Hematopoietic multipotent progenitor cell treated with erythropoietin and hydrocortisone succinate and interleukin-3 and kit ligand, for 8 days (in vitro differentiated cells): Measurements from ENCODE around the gene SEMA5A.

Experiments used
- DNase-seq: peaks from one replicate; pipeline ENCODE4 v3.0.0-alpha.2; 2015

The SEMA5A gene

DNA sequence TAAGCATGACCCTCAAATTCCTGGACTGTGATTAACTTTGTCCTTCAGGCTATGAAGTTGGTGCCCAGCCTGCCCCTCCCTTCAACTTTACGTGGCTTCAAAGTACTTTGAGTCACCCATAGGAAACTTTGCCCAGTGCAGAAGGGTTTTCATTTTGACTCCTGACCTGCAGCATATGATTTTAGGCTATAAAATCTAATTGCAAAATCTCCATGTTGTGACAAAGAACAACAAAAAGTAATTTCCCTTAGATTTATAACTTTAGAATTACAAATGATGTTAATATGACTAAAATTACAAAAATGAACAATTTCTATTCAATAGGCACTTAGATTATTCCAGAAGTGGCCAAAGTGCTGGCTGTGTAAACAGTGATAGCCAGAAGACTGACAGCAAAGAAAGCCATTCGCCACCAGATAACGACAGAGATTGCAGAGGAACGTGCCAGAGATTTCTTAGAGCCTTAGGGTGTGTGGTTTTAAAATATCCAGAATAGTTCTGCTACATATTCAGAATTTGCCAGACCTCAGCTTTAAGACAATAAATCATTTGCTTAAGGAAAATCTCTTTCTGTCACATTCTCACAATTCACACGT lies 197.4 kb downstream of the SEMA5A start:
- no peak for DNase-seq

DNA sequence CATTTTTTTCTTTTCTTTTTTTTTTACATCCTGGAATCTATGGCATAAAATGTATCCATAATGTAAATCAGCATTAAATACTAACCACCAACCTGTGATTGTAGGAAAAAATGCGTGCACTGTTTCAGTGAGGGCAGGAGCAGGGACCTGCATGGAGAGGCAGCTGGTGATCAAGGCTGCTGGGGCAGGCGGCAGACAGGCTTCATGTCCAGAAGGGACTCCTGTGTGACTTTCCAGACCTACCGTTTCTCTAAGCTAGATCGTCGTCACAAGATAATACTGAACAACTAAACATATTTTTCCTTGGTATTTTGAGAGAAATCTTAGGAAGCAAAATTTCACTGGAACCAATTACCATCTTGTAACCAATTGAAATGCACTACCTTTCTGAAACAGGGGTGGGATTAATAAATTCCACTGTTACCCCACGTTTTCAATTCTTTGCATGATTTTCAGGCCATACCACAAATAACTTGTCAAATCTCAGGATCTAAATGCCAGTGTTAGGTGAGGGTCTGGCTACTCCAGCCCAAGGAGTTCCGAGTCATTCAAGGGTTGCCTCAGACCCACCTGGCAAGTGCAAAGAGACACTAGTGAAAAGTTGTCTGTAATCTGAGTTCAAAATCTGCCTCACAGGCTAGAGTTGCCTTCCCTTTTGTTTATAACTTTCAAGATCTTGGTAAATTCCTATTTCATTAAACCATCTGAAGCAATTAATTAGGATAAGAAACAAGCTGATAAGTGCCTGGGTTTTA lies 198.2 kb downstream of the SEMA5A start:
- DNase-seq: no peak

DNA sequence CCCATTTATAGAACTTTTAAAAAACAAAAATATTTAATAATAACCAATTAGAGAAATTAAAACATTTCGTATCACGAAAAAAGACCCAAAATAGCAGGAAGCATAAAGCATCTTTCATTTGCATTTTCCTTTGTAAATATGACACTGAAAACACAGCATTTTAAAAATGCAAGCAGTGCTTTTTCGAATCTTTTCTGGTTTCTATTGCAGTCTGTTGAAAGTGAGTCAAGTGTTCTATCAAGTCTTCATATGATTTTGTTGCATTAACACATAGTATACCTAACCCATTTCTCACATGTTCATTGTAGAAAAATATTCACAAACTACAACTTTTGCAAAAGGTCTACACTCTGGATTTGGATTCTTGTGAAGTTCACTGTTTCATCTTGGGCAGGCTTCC lies 198.8 kb downstream of the SEMA5A start:
- no peak for DNase-seq

DNA sequence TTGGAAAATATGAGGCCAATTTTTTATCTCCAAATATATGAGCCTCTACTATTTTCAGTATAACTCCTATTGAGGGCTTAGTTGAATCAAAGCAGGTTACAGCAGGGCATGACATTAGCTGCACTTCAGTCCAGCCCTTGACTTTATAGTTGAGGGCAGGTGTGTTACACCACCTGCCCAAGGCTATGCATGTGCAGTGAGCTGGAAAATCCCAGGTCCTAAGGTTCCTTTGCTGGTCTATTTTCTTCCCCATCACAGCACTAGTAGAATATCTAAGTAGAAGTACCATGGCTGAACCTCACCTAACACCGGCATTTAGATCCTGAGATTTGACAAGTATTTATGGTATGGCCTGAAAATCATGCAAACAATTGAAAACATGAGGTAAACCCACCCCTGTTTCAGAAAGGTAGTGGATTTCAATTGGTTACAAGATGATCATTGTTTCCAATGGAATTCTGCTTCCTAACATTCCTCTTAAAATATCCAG lies 201.1 kb downstream of the SEMA5A start:
- DNase-seq: no peak

DNA sequence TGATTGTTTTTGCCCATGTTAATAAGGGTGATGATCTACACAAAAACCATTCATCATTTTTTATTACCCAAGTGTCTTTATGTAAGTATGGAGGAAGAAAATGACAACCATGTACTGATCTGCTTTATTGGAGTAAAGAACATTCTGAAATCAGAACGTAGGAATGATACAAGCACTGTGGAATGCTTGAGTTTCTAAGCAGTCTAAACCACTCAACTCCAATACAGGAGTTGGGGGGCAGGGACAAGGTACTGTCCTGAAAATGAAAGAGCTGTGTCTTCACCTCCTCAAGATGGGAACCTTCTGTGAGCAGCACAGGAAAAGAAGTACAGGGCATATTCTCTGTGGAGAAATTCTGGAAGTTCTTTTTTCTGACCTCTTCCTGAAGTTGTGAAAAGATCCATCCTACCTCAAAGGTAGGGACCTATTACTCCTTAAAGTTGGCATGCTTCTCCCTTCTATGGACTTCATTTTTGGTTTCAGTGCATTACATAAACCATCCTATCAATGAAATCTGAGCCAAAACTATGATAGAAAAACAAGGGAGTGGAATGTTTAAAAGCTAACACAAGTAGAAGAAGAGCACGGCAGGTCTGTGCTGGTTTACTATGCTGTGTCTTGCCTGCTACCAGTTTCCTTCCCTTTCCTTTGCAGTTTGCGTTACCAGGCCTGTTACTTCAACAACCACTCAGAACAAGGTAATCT lies 202.6 kb downstream of the SEMA5A start:
- DNase-seq: no peak

DNA sequence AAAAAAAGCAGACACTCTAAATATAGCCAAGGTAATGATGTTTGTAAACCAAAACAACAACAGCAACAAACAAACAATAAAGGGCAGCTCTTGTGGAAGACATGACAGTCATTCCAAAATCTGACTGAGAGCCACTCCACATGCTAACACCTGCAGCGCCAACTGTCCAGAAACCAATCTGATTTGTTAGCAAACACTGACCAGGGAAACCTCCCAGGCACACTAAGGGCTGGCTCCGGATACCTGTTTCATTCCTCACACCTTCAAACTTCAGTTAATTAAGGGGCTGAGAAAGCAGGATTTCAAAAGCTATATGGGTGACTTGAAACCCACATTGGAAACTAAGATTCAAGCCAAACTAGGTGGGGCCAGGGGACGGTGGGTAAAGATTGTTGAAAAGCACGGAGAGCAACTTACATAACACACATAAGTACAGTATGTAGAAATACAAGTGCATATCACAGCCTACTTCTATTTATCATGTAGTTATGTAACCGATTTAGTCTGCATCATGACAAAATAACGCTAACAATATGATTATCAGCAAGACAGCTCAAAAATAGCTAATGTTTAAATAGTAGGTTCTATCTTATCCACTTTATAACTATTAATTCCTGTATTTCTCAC lies 203.6 kb downstream of the SEMA5A start:
- DNase-seq: no peak

DNA sequence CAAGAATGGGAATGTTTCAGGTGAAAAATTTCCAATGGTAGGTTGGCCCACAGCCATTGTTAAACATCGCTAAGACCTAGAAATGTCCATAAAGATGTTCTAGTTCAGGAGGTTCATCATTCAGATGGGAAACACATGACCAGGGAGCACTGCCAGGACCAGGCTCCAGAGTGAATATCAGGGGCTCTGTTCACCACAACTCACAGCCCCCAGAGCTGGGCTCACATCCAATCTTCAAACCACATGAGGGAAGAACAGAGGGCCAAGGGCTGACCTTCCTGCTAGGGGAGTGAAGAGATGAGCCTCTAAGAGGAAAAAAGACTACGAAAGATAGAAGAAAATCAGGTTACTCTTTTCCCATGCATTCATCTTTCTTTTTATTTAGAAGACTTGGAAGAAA lies 205.8 kb downstream of the SEMA5A start:
- DNase-seq: no peak

DNA sequence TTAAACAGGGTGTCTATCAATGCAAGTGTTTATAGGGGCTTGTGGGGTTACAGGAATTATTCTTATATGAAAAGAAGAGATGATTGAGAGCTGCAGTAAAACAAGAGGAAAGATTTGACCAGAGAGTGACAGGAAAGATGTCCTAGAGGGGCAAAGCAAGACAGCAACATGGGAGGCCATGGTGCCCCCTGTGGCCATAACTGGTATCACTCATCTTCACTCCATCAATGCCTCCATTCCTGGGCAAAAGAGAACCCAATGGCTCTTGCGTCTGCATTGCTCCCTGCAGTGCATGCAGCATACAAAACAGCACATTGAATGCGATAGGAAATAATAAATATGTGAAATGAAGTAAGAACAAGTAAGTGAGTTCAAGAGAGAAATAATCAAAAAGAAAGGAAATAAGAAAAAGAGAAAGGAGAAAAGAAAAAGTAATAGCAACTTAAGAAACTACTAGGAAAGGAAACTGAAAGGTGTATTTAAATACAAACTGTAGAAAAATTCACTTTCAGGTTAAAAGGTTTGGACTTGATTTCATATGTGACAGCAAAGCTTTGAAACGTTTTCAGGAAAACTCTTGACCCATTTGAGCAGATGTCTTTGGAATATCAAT lies 206.6 kb downstream of the SEMA5A start:
- DNase-seq: peak; percentile 12

DNA sequence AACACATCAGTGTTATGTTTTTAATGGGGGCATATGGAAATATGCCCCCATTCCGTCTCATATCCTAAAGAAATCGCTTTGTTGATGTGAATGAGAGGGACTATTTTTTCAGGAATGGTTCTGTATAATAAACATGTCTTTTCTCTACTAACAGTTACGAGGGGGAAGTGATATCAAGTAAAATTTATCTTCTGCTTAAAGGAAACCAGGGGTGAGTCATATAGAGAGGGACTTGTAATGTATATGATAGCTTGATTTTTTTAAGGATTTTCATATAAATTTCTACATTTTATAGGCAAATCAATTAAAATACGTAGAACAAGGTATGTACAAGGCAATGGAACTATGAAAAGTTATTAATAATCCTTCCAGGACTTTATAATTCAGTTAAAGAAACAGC lies 207.1 kb downstream of the SEMA5A start:
- DNase-seq: no peak

DNA sequence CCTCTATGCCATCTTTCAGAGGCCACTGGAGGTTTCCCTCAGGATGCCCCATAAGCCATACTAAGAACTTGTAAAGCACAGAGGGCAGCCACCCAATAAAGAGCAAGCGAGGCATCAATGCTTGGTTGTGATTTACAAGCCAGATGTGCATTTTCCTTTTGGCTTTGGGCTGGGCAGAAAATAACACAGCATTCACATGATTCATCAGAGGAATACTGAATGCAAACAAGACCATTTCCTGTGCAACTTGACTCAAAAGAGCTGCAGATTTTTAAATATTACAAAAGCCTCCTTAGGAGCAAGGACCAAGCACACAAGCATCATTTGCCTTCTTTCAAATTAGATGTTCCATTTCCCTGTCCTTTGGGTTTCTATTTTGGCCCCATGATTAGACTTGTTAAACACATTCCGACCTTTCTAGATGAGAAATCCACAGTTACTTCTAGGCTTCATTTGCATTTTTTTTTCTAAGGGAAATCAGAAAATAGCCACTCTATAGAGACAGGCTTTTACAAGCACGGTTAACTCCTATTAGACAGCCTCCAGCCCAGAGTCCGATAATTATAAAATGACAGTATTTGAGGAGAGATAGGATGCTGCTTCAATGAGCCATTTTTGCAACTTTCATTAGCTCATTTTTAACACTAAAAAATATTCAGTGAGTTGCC lies 207.8 kb downstream of the SEMA5A start:
- no peak for DNase-seq

DNA sequence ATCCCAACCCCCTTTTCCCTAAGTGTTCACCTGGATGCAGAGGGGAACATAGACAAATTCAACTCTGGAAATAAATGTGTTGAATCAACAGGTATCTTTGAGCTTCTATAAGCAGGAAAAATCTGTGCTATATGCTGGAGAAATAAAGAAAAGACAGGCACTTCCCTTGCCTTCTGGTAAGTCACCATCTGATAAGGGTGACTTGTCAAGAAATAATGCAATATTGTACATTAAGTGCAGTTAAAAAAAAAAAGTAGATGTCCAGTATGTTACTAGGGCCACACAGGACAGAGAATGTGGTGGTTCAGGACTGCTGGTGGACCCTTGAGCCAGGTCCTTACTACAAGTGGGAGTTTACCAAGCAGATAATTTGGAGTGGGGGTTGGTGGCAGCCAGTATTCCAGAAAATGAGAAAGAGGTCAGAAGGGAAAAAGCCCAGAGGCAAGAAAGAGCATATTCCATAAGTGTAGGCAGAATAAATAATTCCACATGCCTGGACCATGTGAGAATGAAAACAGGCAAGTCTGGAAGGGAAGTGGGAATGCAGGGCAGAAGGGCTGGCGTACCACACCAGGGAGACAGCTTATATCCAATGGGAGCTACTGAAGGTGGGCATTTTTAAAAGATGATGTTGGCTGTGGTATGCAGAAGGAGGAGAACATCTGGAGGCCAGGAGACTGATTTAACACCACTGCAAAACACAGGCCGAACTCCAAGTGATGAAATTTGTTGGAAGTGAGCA lies 209.9 kb downstream of the SEMA5A start:
- no peak for DNase-seq

DNA sequence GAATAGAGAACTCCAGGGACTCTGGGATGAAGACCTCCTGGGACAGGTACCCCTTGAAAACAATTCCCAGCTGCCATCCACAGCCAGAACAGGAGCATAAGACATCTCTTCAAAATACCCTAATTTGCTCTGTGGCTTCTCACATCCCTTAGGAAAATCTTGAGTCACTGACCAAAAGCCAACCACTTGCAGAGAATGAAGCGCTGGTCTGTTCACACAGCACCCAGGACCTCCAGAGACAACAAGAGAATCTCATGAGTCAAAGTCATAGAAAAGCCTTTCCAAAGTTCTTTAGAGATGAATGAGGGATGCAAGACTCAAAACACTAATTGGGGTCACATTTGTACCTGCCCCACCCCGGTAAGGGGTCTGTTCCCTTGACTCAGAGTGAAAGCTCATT lies 210.6 kb downstream of the SEMA5A start:
- DNase-seq: no peak

DNA sequence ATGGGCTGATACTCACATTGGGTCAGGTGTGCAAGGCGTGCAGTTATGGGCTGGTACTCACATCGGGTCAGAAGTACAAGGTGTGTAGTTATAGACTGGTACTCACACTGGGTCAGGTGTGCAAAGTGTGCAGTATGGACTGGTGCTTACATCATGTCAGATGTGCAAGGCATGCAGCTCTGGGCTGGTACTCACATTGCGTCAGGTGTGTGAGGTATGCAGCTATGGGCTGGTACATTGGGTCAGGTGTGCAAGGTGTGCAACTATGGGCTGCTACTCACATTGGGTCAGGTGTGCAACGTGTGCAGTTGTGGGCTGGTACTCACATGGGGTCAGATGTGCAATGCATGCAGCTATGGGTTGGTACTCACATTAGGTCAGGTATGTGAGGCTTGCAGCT lies 213.8 kb downstream of the SEMA5A start:
- no peak for DNase-seq

DNA sequence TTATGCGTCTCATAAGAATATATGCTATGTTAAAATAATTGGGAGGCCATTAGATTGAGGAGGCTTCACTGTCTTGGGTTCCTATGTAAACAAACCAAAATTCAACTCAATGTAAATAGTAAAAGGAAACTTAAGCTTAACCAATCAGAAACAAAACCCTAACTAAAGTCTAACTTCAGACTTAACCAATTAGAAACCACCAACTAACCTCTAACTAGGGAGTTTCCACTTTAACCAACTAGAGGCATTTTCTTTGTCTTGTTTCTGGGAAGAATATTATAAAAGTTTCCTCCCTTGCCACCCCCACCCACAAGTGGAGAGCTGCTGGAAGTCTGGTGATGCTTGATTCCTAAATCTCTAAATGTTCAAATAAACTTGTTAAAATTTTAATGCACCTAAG lies 214.5 kb downstream of the SEMA5A start:
- DNase-seq: no peak

DNA sequence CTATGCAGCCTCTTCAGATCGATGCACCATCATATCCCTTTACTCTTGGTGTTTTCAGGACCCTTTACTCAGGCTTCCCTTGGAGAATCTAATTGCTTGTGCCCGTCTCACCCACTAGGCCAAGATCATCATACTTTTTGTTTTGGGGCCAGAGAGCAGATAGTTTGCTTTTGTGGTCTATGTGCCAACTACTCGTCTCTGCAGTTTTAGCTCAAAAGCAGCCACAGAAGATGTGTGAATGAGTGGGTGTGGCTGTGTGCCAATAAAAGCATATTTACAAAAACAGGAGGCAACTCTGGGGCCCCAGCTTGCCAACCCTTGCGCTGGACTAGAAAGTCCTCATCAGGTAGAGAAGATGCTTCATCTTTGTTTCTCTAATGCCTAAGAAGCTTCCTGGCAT lies 216.8 kb downstream of the SEMA5A start:
- DNase-seq: no peak

DNA sequence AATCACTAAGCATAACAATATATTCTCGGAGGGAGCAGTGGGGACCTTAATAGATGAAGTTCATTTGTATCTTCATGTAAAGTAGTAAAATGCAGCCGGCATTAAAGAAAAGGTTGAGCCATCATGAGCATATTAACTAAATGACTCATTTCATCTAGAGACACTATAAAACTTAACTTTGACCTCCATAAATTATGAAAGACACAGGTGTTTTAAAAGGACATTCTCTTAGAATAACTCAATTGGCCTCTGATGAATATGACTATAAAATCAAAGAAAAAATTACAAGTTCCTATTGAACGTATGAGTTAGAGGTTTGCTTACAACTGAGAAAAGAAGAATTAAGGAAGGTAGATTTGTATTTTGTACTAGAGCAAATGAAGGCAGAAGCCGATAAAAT lies 220.3 kb downstream of the SEMA5A start:
- no peak for DNase-seq

DNA sequence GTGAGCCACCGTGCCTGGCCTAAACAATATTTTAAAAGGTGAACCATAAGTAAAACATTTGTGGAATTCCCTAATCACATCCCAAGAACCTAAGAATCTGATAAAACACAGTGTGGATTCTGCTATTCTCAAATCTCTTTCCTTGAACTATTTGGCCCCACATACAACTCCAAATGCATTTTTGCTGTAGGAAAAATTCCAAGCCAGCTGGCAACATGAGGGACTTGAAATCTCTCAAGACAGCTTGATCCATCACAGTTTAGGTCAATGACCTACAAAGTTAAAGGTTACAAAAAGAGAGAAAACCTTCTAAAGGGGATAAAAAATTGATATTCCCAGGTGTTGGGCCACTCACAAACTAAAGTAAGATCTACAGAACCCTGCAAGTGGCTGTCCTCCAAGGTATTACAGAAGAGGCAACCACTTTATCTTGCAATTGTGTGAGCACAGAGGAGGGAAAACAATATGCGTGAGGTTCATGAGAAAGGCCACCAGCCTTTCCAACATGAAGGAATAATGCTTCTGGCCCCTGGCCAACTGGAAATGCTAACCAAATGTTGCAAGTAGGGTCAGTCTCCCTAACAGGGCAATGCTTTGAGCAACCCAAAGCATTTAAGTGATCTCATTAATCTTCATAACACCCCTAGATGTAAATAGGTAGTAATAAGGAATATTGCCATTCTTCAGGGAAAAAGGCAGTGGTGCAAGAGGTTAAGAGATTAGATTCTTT lies 221.4 kb downstream of the SEMA5A start:
- DNase-seq: no peak

DNA sequence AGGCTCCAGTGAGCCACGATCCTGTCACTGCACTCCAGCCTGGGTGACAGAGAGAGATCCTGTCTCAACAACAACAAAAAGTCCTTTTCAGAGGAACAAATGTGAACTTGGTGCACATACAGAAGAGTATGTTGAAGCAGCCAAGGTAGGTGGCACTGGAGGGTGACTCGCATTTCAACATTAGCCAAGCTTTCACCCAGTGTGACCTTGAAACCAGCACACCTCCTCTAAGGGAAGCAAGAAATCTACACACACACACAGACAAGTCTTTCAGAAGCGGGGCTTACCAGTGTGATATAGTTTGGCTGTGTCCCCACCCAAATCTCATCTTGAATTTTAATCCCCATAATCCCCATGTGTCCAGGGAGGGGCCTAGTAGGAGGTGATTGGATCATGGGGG lies 225.2 kb downstream of the SEMA5A start:
- no peak for DNase-seq

DNA sequence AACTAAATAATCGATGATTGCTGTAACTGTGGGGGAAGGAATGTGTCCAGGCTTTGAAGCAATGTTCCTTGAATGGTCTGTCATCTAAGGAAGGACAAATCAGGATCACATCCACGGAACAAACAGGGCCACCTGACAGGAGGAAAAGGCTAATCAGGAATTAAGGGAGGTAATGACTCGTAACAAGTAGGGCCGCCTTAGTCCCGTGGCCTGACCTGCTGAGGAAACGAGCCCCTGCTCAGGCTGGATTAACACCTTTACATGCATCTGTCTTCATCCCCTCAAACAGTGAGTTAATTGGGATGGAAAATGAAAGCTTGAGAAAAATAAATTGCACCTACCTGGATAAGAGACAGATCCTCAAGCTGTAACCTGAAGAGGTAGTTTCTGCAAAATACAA lies 227.8 kb downstream of the SEMA5A start:
- DNase-seq: no peak

DNA sequence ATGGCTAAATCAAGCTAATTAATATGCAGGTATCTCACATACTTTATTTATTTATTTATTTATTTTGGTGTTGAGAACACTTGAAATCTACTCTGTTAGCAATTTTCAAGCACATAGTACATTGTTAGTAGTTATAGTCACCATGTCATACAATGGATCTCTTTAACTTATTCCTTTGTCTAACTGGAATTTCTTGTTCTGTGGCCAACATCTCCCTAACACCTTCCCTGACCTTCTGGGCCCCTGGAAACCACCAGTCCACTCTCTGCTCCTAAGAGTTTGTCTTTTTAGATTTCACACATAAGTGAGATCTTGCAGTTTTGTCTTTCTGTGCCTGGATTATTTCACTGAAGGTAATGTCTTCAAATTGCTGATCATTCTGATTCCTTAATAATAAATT lies 229.1 kb downstream of the SEMA5A start:
- DNase-seq: no peak

DNA sequence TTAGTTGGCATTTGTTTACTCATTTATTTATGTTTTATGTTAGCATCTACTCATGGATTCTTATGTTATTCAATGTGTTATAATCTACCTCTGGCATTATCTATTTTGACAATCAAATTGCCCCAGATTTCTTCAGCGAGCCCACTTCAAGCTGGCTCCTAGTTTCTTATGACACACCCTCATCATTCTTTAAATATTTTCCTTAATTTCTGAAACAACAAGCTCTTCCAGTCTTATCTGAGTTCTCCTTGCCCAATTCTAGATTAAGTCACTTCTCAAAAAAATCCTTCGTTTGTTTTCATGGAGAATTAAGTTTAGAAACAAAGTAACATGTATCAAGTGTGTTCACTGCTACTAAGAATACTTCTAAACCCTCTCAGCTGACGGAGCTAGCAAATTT lies 229.8 kb downstream of the SEMA5A start:
- no peak for DNase-seq
